Hepatocyte (in vitro differentiated cells): ENCODE results near the gene LEPROT. TPM values are rescaled to one million over a fixed set of nuclear protein-coding genes. Genes with fewer than 3 reads are reported as not detected.

Source experiments
- DNase-seq: peaks from one replicate; pipeline ENCODE4 v3.0.0-alpha.2; 2016; ENCODE audit warnings: low spot score
- H2AFZ ChIP-seq: fragments of 200-600 bp; sonication (generic); 2 replicates; pipeline ENCODE4 v1.6.0; 2016; ENCODE audit warnings: antibody characterized with exemption, mild to moderate bottlenecking
- H3K27ac ChIP-seq: fragments of 200-600 bp; sonication (generic); 2 replicates; pipeline ENCODE4 v1.5.1; 2016; ENCODE audit warnings: mild to moderate bottlenecking
- H3K27me3 ChIP-seq: fragments of 200-600 bp; sonication (generic); 2 replicates; pipeline ENCODE4 v1.6.1; 2016
- H3K36me3 ChIP-seq: fragments of 200-600 bp; sonication (generic); replicated peaks from 2 replicates; pipeline ENCODE4 v1.5.1; 2016; ENCODE audit warnings: low read depth; ENCODE audit not compliant: insufficient read depth
- H3K4me1 ChIP-seq: fragments of 200-600 bp; sonication (generic); 2 replicates; pipeline ENCODE4 v1.5.1; 2016; ENCODE audit warnings: mild to moderate bottlenecking, moderate library complexity; ENCODE audit not compliant: insufficient read depth
- H3K4me2 ChIP-seq: fragments of 200-600 bp; sonication (generic); 2 replicates; pipeline ENCODE4 v1.6.0; 2016
- H3K4me3 ChIP-seq: fragments of 200-600 bp; sonication (generic); 2 replicates; pipeline ENCODE4 v1.5.1; 2016; ENCODE audit warnings: mild to moderate bottlenecking
- H3K79me2 ChIP-seq: fragments of 200-600 bp; sonication (generic); 2 replicates; pipeline ENCODE4 v1.6.0; 2017; ENCODE audit warnings: mild to moderate bottlenecking
- H3K9me2 ChIP-seq: fragments of 200-600 bp; sonication (generic); replicated peaks from 2 replicates; pipeline ENCODE4 v1.6.0; 2017; ENCODE audit warnings: mild to moderate bottlenecking; ENCODE audit not compliant: insufficient read depth
- H3K9me3 ChIP-seq: fragments of 200-600 bp; sonication (generic); 2 replicates; pipeline ENCODE4 v1.5.1; 2016; ENCODE audit warnings: low read depth, mild to moderate bottlenecking
- H4K20me1 ChIP-seq: fragments of 200-600 bp; sonication (generic); 2 replicates; pipeline ENCODE4 v1.6.0; 2016; ENCODE audit warnings: mild to moderate bottlenecking; ENCODE audit not compliant: insufficient read depth, poor library complexity, severe bottlenecking
- EZH2 ChIP-seq: fragments of 200-600 bp; sonication (generic); IDR thresholded peaks from 2 replicates; pipeline ENCODE4 v1.6.1; 2016; ENCODE audit warnings: antibody characterized with exemption, mild to moderate bottlenecking, borderline replicate concordance
- EZH2phosphoT487 ChIP-seq: fragments of 200-600 bp; sonication (generic); IDR thresholded peaks from one replicate; pipeline ENCODE4 v1.6.1; 2018; ENCODE audit warnings: antibody characterized with exemption, mild to moderate bottlenecking, low read depth, moderate library complexity; ENCODE audit not compliant: unreplicated experiment, severe bottlenecking
- WGBS: methylation state at CpG from one replicate; pipeline ENCODE4 v1.1.6; 2016; ENCODE audit warnings: low lambda C conversion rate; ENCODE audit errors: missing lambda C conversion rate; 5-methylcytosine and 5-hydroxymethylcytosine counted together
- polyA plus RNA-seq: library from polyadenylated mRNA; unstranded; fragments of >200 nt; fragmentation: Nextera tagmentation; extraction: Ambion mirVana; gene quantifications from 2 replicates; pipeline ENCODE4 v1.2.1, GENCODE V29; 2016
- total RNA-seq: library from RNA; depleted of rRNA; stranded (reverse); fragments of >200 nt; gene quantifications from 2 replicates; pipeline ENCODE4 v1.2.3, GENCODE V29; 2014
- TF ChIP-seq, protein P1 (sequence below): fragments of 200-600 bp; sonication (generic); IDR thresholded peaks from 2 replicates; pipeline ENCODE4 v1.5.1; 2016; ENCODE audit warnings: antibody characterized with exemption, mild to moderate bottlenecking; ENCODE audit not compliant: poor library complexity

The LEPROT gene
- total and polyA plus RNA-seq, 2 experiments from 2014 or later: 89.9 to 97.0 TPM

DNA sequence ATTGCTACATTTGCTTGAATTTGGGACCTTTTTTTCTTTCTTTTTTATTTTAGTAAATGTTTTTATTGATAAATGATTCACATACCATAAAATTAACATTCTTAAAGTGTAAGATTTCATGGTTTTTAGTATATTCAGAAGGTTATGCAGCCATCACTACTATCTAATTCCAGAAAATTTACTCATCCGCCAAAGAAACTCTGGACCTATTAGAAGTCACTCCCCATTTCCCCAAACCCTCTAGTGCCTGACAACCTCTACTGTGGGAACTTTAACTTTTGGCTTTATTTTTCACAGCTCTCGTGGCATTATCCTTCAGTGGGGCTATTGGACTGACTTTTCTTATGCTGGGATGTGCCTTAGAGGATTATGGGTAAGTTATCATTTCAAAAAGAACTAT, 4.5 kb downstream of the LEPROT start:
- Histone ChIP-seq H3K79me2 (peaks cover 51% of the 10 kb centered on the region), H3K9me2 (no peaks in the 10 kb centered on the region), H3K4me1 (peaks cover 19% of the 10 kb centered on the region), H3K4me2 (no peak overlapping the region), H4K20me1 (peaks cover 18% of the 10 kb centered on the region), H2AFZ (no peak overlapping the region), H3K27me3 (no peaks in the 10 kb centered on the region), H3K27ac (no peak overlapping the region), H3K4me3 (no peak overlapping the region), H3K9me3 (no peaks in the 10 kb centered on the region), H3K36me3 (no peaks in the 10 kb centered on the region)
- no peak for DNase-seq
- WGBS: 96% methylated on average over 2 of the region's 2 CpGs
- TF ChIP-seq EZH2phosphoT487: no peak
- TF ChIP-seq EZH2: no peak
- TF ChIP-seq, protein P1, sequence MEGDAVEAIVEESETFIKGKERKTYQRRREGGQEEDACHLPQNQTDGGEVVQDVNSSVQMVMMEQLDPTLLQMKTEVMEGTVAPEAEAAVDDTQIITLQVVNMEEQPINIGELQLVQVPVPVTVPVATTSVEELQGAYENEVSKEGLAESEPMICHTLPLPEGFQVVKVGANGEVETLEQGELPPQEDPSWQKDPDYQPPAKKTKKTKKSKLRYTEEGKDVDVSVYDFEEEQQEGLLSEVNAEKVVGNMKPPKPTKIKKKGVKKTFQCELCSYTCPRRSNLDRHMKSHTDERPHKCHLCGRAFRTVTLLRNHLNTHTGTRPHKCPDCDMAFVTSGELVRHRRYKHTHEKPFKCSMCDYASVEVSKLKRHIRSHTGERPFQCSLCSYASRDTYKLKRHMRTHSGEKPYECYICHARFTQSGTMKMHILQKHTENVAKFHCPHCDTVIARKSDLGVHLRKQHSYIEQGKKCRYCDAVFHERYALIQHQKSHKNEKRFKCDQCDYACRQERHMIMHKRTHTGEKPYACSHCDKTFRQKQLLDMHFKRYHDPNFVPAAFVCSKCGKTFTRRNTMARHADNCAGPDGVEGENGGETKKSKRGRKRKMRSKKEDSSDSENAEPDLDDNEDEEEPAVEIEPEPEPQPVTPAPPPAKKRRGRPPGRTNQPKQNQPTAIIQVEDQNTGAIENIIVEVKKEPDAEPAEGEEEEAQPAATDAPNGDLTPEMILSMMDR: no peak

DNA sequence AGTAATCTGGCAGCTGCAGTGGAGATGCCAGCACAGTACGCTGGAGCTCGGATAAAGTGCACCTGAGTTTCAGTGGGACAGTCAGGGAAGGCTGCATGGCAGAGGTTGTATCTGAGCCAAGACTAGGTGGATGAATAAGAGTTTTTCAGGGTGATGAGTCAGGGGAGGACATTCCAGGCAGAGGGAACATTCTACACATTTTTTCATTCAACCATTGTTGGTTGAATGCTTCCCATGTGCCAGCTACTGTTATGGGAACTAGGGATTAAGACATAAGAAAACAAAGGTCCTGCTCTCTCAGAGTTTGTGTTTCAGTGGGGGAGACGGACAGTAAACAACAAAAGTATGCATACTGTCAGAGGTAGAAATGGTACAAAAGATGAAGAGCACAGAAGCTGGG, 5.2 kb downstream of the LEPROT start:
- H3K4me3 ChIP-seq: no peak overlapping the region
- no peak overlapping the region for H2AFZ ChIP-seq
- peaks cover 19% of the 10 kb centered on the region for H3K4me1 ChIP-seq
- peaks cover 51% of the 10 kb centered on the region for H3K79me2 ChIP-seq
- DNase-seq: no peak
- H3K9me2 ChIP-seq: no peaks in the 10 kb centered on the region
- no peak for TF ChIP-seq EZH2phosphoT487
- TF ChIP-seq, protein P1: no peak
- TF ChIP-seq EZH2: no peak
- no peak overlapping the region for H3K4me2 ChIP-seq
- H4K20me1 ChIP-seq: peaks cover 18% of the 10 kb centered on the region
- 88% methylated on average over 3 of the region's 3 CpGs for WGBS
- H3K9me3 ChIP-seq: no peaks in the 10 kb centered on the region
- no peaks in the 10 kb centered on the region for H3K27me3 ChIP-seq
- no peak overlapping the region for H3K27ac ChIP-seq
- H3K36me3 ChIP-seq: no peaks in the 10 kb centered on the region

DNA sequence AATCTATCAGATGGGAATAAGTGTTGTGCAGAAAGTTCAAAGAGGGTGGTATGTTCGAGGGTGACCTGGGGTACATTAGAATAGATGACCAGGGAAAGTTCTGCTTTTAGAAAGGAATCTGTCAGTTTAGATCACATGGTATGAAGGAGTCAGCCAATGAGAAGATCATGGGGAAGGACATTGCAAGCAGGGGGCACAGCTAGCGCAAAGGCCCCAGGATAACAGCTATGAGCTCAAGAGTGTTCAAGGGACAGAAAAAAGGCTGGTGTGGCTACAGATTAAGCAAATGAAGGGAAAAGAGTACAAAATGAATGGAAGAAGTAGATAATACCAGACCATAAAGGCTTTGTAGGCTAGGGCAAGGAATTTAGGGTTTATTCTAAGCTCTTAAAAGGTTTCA, 8.6 kb downstream of the LEPROT start:
- peaks cover 12% of the 10 kb centered on the region for H4K20me1 ChIP-seq
- 98% methylated on average over 2 of the region's 2 CpGs for WGBS
- H2AFZ ChIP-seq: no peak overlapping the region
- no peaks in the 10 kb centered on the region for H3K27me3 ChIP-seq
- H3K4me1 ChIP-seq: no peaks in the 10 kb centered on the region
- no peak overlapping the region for H3K4me3 ChIP-seq
- H3K9me2 ChIP-seq: no peaks in the 10 kb centered on the region
- TF ChIP-seq, protein P1: no peak
- TF ChIP-seq EZH2phosphoT487 (no peak), EZH2 (no peak)
- no peaks in the 10 kb centered on the region for H3K9me3 ChIP-seq
- H3K79me2 ChIP-seq: peaks cover 23% of the 10 kb centered on the region
- DNase-seq: no peak
- no peak overlapping the region for H3K27ac ChIP-seq
- H3K36me3 ChIP-seq: no peaks in the 10 kb centered on the region
- no peak overlapping the region for H3K4me2 ChIP-seq

DNA sequence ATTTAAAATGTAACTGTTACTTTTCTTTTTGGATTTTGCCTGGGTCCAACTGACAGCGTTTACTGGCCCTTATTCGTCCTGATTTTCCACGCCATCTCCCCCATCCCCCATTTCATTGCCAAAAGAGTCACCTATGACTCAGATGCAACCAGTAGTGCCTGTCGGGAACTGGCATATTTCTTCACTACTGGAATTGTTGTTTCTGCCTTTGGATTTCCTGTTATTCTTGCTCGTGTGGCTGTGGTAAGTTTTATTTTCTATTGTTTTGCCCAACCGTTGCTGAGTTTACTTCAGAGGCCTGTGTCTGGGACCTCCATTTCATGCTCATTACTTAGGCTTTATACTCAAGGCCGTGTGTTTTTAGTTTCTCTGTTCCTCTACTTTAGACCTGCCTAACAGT, 9.3 kb downstream of the LEPROT start:
- Histone ChIP-seq H3K9me3 (no peaks in the 10 kb centered on the region), H3K9me2 (no peaks in the 10 kb centered on the region), H3K4me2 (no peak overlapping the region), H4K20me1 (peaks cover 9% of the 10 kb centered on the region), H3K4me1 (no peaks in the 10 kb centered on the region), H3K27ac (no peak overlapping the region), H2AFZ (no peak overlapping the region), H3K36me3 (no peaks in the 10 kb centered on the region), H3K27me3 (no peaks in the 10 kb centered on the region), H3K4me3 (no peak overlapping the region), H3K79me2 (peaks cover 15% of the 10 kb centered on the region)
- WGBS: 79% methylated on average over 7 of the region's 7 CpGs
- DNase-seq: no peak
- no peak for TF ChIP-seq EZH2phosphoT487
- no peak for TF ChIP-seq EZH2
- TF ChIP-seq, protein P1: no peak
